Upper lobe of right lung (tissue), 1 donor: ENCODE results near the gene KIF24. TPM values are rescaled to one million over a fixed set of nuclear protein-coding genes. Genes with fewer than 3 reads are reported as not detected.

ENCODE experiments used
- ATAC-seq: fragments of 200-7000 bp; cut with Tn5 transposase; one replicate; pipeline ENCODE4 v1.9.1; 2020; ENCODE audit warnings: mild to moderate bottlenecking, moderate library complexity
- DNase-seq: peaks from one replicate; pipeline ENCODE4 v3.0.0-alpha.2; 2020
- H3K27ac ChIP-seq: fragments of 200-600 bp; one replicate; pipeline ENCODE4 v1.8.0; 2022
- H3K27me3 ChIP-seq: fragments of 200-600 bp; one replicate; pipeline ENCODE4 v1.8.0; 2022; ENCODE audit warnings: mild to moderate bottlenecking
- H3K36me3 ChIP-seq: fragments of 200-600 bp; one replicate; pipeline ENCODE4 v1.8.0; 2022
- H3K4me1 ChIP-seq: fragments of 200-600 bp; one replicate; pipeline ENCODE4 v1.8.0; 2022
- H3K4me3 ChIP-seq: fragments of 200-600 bp; one replicate; pipeline ENCODE4 v1.8.0; 2022; ENCODE audit warnings: mild to moderate bottlenecking
- H3K9me3 ChIP-seq: fragments of 200-600 bp; one replicate; pipeline ENCODE4 v1.8.0; 2022
- intact Hi-C: fragments of 100-400 bp; cut with DNase I; formaldehyde crosslinking; loops from one replicate; pipeline ENCODE4 v1.11.0; 2022
- total RNA-seq: library from RNA; stranded (reverse); fragmentation: NEBNext Ultra II Directional; extraction: Animal tissue kit (Norgen Biotek cat#: 25700); gene quantifications from one replicate; pipeline ENCODE4 v1.2.1, GENCODE V29; 2021
- TF ChIP-seq, protein P1 (sequence below): fragments of 200-600 bp; IDR thresholded peaks from one replicate; pipeline ENCODE4 v1.8.0; 2022; ENCODE audit warnings: antibody characterized with exemption
- donor health status: DM: no; HTN: yes; CAD: no; lungs with severe emphysema.

Gene KIF24
- total RNA-seq, 1 donor from 2014 or later = 0.46 TPM

DNA sequence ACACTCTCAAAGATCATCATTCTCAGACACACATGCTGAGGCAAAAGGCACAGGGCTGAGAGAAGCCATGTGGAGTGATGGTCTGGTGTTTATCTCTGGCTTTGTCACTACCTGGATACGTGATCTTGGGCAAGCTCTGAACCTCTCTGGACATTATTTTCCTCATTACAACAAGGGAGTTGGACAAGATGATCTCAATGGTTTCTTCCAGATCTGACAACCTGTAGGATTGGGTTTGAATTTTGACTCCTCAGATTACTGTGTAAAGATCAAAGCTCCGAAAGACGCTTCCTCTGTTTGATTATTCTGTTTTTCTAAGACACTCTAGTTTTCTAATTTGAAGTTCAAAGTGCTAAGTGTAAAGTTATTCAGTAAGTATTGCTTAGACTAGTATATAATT lies 20.3 kb upstream of the KIF24 start:
- Histone ChIP-seq H3K36me3 (no peaks in the 10 kb centered on the region), H3K27ac (no peak overlapping the region), H3K9me3 (no peaks in the 10 kb centered on the region), H3K4me1 (no peaks in the 10 kb centered on the region), H3K27me3 (no peaks in the 10 kb centered on the region), H3K4me3 (no peak overlapping the region)
- DNase-seq = no peak
- intact Hi-C loops = no loop called here
- ATAC-seq = no peak
- TF ChIP-seq, protein P1, sequence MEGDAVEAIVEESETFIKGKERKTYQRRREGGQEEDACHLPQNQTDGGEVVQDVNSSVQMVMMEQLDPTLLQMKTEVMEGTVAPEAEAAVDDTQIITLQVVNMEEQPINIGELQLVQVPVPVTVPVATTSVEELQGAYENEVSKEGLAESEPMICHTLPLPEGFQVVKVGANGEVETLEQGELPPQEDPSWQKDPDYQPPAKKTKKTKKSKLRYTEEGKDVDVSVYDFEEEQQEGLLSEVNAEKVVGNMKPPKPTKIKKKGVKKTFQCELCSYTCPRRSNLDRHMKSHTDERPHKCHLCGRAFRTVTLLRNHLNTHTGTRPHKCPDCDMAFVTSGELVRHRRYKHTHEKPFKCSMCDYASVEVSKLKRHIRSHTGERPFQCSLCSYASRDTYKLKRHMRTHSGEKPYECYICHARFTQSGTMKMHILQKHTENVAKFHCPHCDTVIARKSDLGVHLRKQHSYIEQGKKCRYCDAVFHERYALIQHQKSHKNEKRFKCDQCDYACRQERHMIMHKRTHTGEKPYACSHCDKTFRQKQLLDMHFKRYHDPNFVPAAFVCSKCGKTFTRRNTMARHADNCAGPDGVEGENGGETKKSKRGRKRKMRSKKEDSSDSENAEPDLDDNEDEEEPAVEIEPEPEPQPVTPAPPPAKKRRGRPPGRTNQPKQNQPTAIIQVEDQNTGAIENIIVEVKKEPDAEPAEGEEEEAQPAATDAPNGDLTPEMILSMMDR = no peak

DNA sequence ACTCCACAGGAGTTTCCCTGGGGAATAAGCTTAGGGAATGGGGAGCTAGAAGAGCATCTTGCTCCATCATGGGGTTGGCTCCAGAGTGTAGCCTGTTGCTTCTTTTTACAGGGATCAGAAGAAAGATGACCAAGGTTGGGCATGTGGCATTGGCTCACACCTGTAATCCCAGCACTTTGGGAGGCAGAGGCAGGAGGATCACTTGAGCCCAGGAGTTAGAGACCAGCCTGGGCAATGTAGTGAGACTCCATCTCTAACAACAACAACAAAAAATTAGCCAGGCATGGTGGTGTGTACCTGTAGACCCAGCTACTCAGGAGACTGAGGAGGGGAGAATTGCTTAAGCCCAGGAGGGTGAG lies 18.7 kb upstream of the KIF24 start:
- intact Hi-C loops = no loop called here
- no peaks in the 10 kb centered on the region for H3K36me3 ChIP-seq
- H3K27me3 ChIP-seq = no peaks in the 10 kb centered on the region
- no peaks in the 10 kb centered on the region for H3K4me1 ChIP-seq
- no peak overlapping the region for H3K4me3 ChIP-seq
- TF ChIP-seq, protein P1 = no peak
- H3K9me3 ChIP-seq = no peaks in the 10 kb centered on the region
- DNase-seq (no peak), ATAC-seq (no peak)
- H3K27ac ChIP-seq = no peak overlapping the region

DNA sequence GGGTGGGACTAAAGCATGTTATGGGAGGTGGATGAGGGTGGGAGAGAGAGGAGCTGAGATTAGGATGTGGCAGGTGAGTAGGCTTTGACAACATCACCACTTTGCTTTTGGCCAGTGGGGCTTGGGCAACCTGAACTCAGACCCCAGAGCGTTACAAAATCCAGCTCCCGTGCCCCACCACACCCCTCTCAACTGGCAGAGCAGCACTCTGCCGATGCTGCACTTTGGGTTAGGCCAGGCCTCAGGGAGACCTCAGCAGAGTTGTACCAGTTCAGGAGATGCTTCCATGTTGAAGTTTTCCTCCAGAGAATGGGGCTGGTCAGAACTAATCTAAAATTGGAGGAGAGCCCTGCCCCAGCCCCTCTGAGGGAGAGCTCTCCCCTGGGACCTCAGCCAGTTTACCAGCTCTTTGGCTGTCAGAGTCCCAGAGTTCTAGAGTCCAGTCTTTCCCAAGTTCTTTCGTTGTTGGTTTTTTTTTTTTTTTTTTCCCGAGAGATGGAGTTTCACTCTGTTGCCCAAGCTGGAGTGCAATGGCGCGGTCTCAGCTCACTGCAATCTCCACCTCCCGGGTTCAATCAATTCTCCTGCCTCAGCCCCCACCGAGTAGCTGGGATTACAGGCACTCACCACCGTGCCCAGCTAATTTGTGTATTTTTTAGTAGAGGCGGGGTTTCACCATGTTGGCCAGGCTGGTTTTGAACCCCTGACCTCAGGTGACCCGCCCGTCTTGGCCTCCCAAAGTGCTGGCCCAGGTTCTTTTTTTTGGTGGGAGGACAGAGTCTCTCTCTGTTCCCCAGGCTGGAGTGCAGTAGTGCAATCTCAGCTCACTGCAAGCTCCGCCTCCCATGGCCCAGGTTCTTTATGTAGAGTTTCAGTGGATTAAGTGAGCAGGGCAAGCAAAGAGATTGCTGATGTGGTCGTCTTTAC lies 18.1 kb upstream of the KIF24 start:
- no peaks in the 10 kb centered on the region for H3K36me3 ChIP-seq
- TF ChIP-seq, protein P1 = no peak
- no peaks in the 10 kb centered on the region for H3K27me3 ChIP-seq
- no peak for ATAC-seq
- no peak overlapping the region for H3K27ac ChIP-seq
- no peak for DNase-seq
- no peaks in the 10 kb centered on the region for H3K9me3 ChIP-seq
- no peak overlapping the region for H3K4me3 ChIP-seq
- H3K4me1 ChIP-seq = peaks cover 5% of the 10 kb centered on the region
- intact Hi-C loops = no loop called here

DNA sequence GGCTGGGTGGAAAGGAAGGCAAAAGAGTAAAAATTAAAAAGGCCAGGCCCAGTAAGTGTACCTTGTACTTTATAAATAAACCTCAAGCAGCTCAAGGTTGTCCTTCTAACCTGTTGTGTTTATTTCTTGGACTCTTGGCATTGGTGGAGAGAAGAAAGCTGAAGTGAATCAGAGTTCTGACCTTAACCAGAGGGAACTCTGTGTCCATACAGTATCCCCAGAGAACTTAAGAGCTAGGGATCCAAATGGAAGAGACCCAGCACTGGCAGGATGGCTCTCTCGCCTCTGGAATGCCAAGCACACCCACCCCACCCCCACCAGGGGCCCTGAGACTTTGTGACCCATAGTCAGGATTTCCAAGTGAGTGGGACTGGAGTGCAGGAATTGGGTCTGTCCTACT lies 14.5 kb upstream of the KIF24 start:
- H3K36me3 ChIP-seq = peaks cover 24% of the 10 kb centered on the region
- no peak overlapping the region for H3K27ac ChIP-seq
- no peaks in the 10 kb centered on the region for H3K27me3 ChIP-seq
- H3K9me3 ChIP-seq = no peaks in the 10 kb centered on the region
- ATAC-seq (no peak), DNase-seq (no peak)
- no peak overlapping the region for H3K4me3 ChIP-seq
- intact Hi-C loops = no loop called here
- TF ChIP-seq, protein P1 = no peak
- peaks cover 6% of the 10 kb centered on the region for H3K4me1 ChIP-seq

DNA sequence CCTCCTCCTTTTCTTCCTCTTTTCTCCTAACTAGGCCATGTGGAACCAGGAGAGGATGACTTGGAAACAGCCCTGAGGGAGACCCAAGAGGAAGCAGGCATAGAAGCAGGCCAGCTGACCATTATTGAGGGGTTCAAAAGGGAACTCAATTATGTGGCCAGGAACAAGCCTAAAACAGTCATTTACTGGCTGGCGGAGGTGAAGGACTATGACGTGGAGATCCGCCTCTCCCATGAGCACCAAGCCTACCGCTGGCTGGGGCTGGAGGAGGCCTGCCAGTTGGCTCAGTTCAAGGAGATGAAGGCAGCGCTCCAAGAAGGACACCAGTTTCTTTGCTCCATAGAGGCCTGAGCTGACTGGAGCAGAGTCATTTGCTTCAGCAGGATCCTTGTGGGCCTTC lies 14.0 kb upstream of the KIF24 start:
- intact Hi-C loops = no loop called here
- DNase-seq = no peak
- Histone ChIP-seq H3K27me3 (no peaks in the 10 kb centered on the region), H3K36me3 (peaks cover 26% of the 10 kb centered on the region), H3K27ac (no peak overlapping the region), H3K9me3 (no peaks in the 10 kb centered on the region), H3K4me1 (peaks cover 6% of the 10 kb centered on the region), H3K4me3 (no peak overlapping the region)
- peak; percentile 40 for ATAC-seq
- TF ChIP-seq, protein P1 = no peak
